HepG2 (cell line): ENCODE measurements around the gene FGFR3. TPM values are rescaled to one million over a fixed set of nuclear protein-coding genes. Genes with fewer than 3 reads are reported as not detected.

ENCODE experiments used
- ATM ChIP-seq: fragments of 450-650 bp; IDR thresholded peaks from 2 replicates; pipeline ENCODE4 v1.7.1; 2017; ENCODE audit warnings: mild to moderate bottlenecking, borderline replicate concordance
- ETV5 ChIP-seq: IDR thresholded peaks from 2 replicates; pipeline ENCODE4 v1.6.1; 2018; ENCODE audit warnings: missing biosample characterization, missing genetic modification reagents, inconsistent platforms, borderline replicate concordance
- HBP1 ChIP-seq: IDR thresholded peaks from 2 replicates; pipeline ENCODE4 v1.6.1; 2016; ENCODE audit warnings: low read depth, control low read depth
- KDM6A ChIP-seq: IDR thresholded peaks from 2 replicates; pipeline ENCODE4 v1.6.1; 2016; ENCODE audit warnings: low read depth
- MATR3 ChIP-seq: sonication (generic); formaldehyde crosslinking; IDR thresholded peaks from 2 replicates; pipeline ENCODE4 v1.4.0; 2020; ENCODE audit warnings: missing genetic modification reagents
- NFKB2 ChIP-seq: sonication (generic); formaldehyde crosslinking; IDR thresholded peaks from 2 replicates; pipeline ENCODE4 v1.4.0; 2020; ENCODE audit warnings: missing genetic modification reagents, borderline replicate concordance
- RAD51 ChIP-seq: fragments of 450-650 bp; IDR thresholded peaks from 2 replicates; pipeline ENCODE4 v1.6.1; 2016; ENCODE audit warnings: borderline replicate concordance
- SALL2 ChIP-seq: sonication (generic); formaldehyde crosslinking; IDR thresholded peaks from 2 replicates; pipeline ENCODE4 v1.8.1; 2023; ENCODE audit warnings: mild to moderate bottlenecking, missing genetic modification reagents, inconsistent platforms
- SMAD9 ChIP-seq: sonication (generic); formaldehyde crosslinking; IDR thresholded peaks from 2 replicates; pipeline ENCODE4 v1.5.1; 2020; ENCODE audit warnings: mild to moderate bottlenecking, missing genetic modification reagents
- SNAPC2 ChIP-seq: sonication (generic); formaldehyde crosslinking; IDR thresholded peaks from 2 replicates; pipeline ENCODE4 v1.8.1; 2022; ENCODE audit warnings: mild to moderate bottlenecking, missing genetic modification reagents
- SOX5 ChIP-seq: IDR thresholded peaks from 2 replicates; pipeline ENCODE4 v1.6.1; 2016; ENCODE audit warnings: borderline replicate concordance
- ZC3H13 ChIP-seq: sonication (generic); formaldehyde crosslinking; IDR thresholded peaks from 2 replicates; pipeline ENCODE4 v1.8.1; 2023; ENCODE audit warnings: mild to moderate bottlenecking, missing genetic modification reagents, moderate library complexity
- ZNF281 ChIP-seq: sonication (generic); formaldehyde crosslinking; IDR thresholded peaks from 2 replicates; pipeline ENCODE4 v1.4.0; 2020; ENCODE audit warnings: missing genetic modification reagents, borderline replicate concordance
- ZNF317 ChIP-seq: sonication (generic); formaldehyde crosslinking; IDR thresholded peaks from 2 replicates; pipeline ENCODE4 v1.5.0; 2020; ENCODE audit warnings: mild to moderate bottlenecking, missing genetic modification reagents
- ZNF333 ChIP-seq: sonication (generic); formaldehyde crosslinking; IDR thresholded peaks from 2 replicates; pipeline ENCODE4 v1.4.0; 2020; ENCODE audit warnings: mild to moderate bottlenecking, missing genetic modification reagents, borderline replicate concordance
- ZNF513 ChIP-seq: sonication (generic); formaldehyde crosslinking; conservative IDR thresholded peaks from 2 replicates; pipeline ENCODE4 v1.5.0; 2020; ENCODE audit warnings: missing genetic modification reagents
- ZNF530 ChIP-seq: sonication (generic); formaldehyde crosslinking; IDR thresholded peaks from 2 replicates; pipeline ENCODE4 v1.5.0; 2020; ENCODE audit warnings: low read depth, mild to moderate bottlenecking, missing genetic modification reagents
- ZNF557 ChIP-seq: sonication (generic); formaldehyde crosslinking; IDR thresholded peaks from 2 replicates; pipeline ENCODE4 v1.4.0; 2020; ENCODE audit warnings: missing genetic modification reagents
- ZNF687 ChIP-seq: sonication (generic); formaldehyde crosslinking; IDR thresholded peaks from 2 replicates; pipeline ENCODE4 v1.5.1; 2020; ENCODE audit warnings: mild to moderate bottlenecking, missing genetic modification reagents, moderate library complexity
- polyA plus RNA-seq, 8 experiments: library from polyadenylated mRNA; depleted of rRNA in 3 of 8; stranded (reverse) in 7 of 8; unstranded in 1 of 8; fragments of >200 nt; fragmentation: Illumina TruSeq in 4 of 8; extraction: Trizol in 4 of 8; gene quantifications; 2 replicates each; pipeline versions ENCODE4 v1.2.1 to v1.2.3, GENCODE V29; 2011 to 2016; ENCODE audit warnings: low read depth in 4 of 8, missing spikeins in 1 of 8, mixed read lengths in 1 of 8; ENCODE audit not compliant: insufficient read depth in 1 of 8
- total RNA-seq, 5 experiments: library from RNA; depleted of rRNA; stranded (reverse); fragments of >200 nt; fragmentation: Illumina TruSeq; extraction: Trizol; gene quantifications; 2 replicates each; pipeline ENCODE4 v1.2.3, GENCODE V29; 2016; ENCODE audit warnings: low read depth in 1 of 5

Gene FGFR3
- total and polyA plus RNA-seq, 2 of the 13 experiments (the other 11 are each of a cell fraction or from before 2014, with no cell fraction given) = 103 to 109 TPM

- TF ChIP-seq ZNF333 = 0 out of 2 replicates have a peak, but pooled peaks have one; percentile 43
- no peak for TF ChIP-seq NFKB2
- TF ChIP-seq ZNF687 (CRISPR knock-in tag) = peak; percentile 87
- TF ChIP-seq ZNF557 (CRISPR knock-in tag) = peak; percentile 66; the same call in 1 of the 2 replicates
- TF ChIP-seq ZNF513 (CRISPR knock-in tag) = no peak
- no peak for TF ChIP-seq ATM
- TF ChIP-seq HBP1 = peak; percentile 59; the same call in 1 of the 2 replicates
- TF ChIP-seq ZNF317 (CRISPR knock-in tag) = peak; percentile 53; the same call in 1 of the 2 replicates
- no peak for TF ChIP-seq SNAPC2
- no peak; the same call in 1 of the 2 replicates for TF ChIP-seq SOX5 (CRISPR knock-in tag)
- peak; percentile 14; the same call in 1 of the 2 replicates for TF ChIP-seq ETV5 (CRISPR knock-in tag)
- TF ChIP-seq KDM6A = peak; percentile 66
- no peak for TF ChIP-seq ZNF530
- TF ChIP-seq RAD51 = no peak
- peak; percentile 4; the same call in 1 of the 2 replicates for TF ChIP-seq ZC3H13 (CRISPR knock-in tag)
- TF ChIP-seq SALL2 (CRISPR knock-in tag) = peak; percentile 79
- peak; percentile 95 for TF ChIP-seq ZNF281 (CRISPR knock-in tag)
- TF ChIP-seq SMAD9 (CRISPR knock-in tag) = no peak
- TF ChIP-seq MATR3 (CRISPR knock-in tag) = no peak
These were observed 26.7 kb upstream of the FGFR3 start (continued) for GRCh38 chr4:1766106-1767060.
